ENCODE results near the gene ZSWIM5.
"Not testable (repeated sequence)": the region's sequence is repeated elsewhere in the genome, so short reads cannot be mapped to it uniquely, and the experiment has no call there.

DNA sequence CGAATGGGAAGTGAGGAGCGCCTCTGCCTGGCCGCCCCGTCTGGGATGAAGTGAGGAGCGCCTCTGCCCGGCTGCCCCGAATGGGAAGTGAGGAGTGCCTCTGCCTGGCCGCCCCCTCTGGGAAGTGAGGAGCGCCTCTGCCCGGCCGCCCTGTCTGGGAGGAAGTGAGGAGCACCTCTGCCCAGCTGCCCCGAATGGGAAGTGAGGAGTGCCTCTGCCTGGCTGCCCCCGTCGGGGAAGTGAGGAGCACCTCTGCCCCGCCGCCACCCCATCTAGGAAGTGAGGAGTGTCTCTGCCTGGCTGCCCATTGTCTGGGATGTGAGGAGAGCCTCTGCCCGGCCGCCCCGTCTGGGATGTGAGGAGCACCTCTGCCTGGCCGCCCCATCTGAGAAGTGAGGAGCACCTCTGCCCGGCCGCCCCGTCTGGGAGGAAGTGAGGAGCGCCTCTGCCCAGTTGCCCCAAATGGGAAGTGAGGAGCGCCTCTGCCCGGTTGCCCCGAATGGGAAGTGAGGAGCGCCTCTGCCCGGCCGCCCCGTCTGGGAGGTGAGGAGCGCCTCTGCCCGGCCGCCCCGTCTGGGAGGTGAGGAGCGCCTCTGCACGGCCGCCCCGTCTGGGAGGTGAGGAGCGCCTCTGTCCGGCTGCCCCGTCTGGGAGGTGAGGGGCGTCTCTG, 100.8 kb downstream of the ZSWIM5 start:
- TF ChIP-seq, protein P1, sequence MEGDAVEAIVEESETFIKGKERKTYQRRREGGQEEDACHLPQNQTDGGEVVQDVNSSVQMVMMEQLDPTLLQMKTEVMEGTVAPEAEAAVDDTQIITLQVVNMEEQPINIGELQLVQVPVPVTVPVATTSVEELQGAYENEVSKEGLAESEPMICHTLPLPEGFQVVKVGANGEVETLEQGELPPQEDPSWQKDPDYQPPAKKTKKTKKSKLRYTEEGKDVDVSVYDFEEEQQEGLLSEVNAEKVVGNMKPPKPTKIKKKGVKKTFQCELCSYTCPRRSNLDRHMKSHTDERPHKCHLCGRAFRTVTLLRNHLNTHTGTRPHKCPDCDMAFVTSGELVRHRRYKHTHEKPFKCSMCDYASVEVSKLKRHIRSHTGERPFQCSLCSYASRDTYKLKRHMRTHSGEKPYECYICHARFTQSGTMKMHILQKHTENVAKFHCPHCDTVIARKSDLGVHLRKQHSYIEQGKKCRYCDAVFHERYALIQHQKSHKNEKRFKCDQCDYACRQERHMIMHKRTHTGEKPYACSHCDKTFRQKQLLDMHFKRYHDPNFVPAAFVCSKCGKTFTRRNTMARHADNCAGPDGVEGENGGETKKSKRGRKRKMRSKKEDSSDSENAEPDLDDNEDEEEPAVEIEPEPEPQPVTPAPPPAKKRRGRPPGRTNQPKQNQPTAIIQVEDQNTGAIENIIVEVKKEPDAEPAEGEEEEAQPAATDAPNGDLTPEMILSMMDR (IDR thresholded peaks at IDR 0.05), result not testable (repeated sequence)
- TF ChIP-seq POLR2A (IDR thresholded peaks at IDR 0.05), result not testable (repeated sequence)
